Cardiac ventricle fibroblast (primary cell): Measurements from ENCODE around the gene TNFRSF12A. TPM values are rescaled to one million over a fixed set of nuclear protein-coding genes. Genes with fewer than 3 reads are reported as not detected.

Experiments
- total RNA-seq: library from RNA; depleted of rRNA; stranded (reverse); fragments of >200 nt; gene quantifications from 2 replicates; pipeline ENCODE4 v1.2.3, GENCODE V29; 2015

The TNFRSF12A gene, protein sequence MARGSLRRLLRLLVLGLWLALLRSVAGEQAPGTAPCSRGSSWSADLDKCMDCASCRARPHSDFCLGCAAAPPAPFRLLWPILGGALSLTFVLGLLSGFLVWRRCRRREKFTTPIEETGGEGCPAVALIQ
- total RNA-seq = 52.3 and 76.3 TPM in 2 replicates

DNA sequence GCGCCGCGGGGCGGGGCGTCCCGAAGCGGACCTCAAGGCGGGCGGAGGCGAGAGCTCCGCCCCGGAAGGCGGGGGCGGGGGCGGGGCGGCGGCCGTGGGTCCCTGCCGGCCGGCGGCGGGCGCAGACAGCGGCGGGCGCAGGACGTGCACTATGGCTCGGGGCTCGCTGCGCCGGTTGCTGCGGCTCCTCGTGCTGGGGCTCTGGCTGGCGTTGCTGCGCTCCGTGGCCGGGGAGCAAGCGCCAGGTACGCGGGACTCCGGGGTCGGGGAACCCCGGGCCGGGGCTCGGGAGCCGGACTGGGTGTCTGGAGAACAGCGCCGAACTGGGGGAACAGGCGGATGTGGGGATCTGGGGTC, at the start of gene TNFRSF12A:
TSS of gene TNFRSF12A (plus strand) at position 122 of the 357 bp plus-strand sequence. CDS start at position 152, 30 bp downstream.

DNA sequence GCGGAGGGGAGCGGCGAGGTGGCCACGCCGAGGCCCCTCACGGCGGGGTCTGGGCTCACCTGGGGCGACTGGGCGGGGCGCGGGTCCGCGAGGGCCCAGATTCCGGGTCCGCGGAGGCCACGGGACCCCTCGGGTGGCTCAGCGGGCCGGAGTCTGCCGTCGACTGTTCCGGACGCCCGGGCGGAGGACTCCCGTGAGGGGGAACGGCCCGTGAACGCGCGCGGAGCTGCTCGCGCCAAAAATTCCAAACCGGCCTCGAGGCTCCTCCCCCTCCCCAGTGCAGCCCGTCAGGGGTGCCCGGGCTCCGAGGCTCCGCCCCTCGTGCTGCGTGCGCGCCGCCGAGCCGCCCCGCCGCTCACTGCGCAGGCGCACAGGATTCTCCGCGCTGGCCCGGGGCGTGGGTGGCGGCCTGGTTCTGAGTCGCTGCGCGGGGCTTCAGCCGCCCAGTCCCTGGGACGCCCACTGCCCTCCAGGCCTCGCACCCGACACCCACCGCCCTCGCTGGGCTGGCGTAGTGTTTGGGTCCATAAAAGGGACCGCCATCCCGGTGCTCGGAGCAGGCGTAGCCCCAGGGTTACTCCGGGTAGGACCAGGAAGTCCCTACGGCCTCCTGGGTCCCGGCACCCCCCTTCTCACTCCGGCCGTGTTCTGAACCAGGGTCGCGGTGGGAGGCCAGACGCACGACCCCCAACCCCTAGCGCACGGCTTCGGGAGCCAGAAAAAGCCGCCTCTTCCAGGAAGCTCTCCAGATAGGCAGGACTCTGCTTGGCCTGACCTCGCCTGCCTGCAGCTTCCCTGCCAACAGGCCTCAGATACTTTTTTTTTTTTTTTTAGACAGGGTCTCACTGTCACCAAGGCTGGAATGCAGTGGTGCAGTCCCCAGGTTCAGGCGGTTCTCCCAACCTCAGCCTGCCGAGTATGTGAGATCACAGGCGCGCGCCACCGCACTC, 39.7 kb upstream of the TNFRSF12A start, which contains the start of gene PKMYT1:
TSS of gene PKMYT1 (minus strand) at position 220 of the 950 bp plus-strand sequence. CDS start 789 bp downstream, outside the sequence.

DNA sequence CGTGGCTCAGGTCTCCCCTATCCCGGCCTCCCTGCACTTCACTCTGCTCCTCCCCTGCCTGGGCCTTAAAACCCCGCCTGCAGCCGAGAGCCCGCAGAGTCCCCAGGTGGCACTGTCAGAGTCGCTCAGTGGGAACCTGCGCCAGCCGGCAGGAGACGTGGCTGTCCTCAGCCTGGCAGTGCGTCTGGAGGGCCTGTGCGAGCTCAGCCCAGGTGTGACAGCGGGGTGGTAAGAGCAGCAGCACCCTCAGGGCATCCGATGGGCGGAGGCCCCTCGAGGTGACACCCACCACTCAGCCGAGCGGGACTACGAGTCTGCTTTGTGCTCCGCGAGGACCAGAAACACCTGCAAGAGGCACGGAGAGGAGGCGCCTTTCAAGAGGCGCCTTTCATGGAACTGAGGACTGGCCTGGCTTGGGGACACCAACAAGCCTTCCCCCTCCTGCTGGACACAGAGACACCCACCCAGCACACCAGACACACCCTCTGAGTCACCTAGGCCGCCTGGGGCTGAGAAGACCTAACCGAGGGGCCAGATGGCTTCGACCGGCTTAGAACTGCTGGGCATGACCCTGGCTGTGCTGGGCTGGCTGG, 7.2 kb upstream of the TNFRSF12A start, which contains the start of gene CLDN9:
TSS of gene CLDN9 (plus strand) at position 96 of the 593 bp plus-strand sequence. CDS start at position 536, 440 bp downstream.

DNA sequence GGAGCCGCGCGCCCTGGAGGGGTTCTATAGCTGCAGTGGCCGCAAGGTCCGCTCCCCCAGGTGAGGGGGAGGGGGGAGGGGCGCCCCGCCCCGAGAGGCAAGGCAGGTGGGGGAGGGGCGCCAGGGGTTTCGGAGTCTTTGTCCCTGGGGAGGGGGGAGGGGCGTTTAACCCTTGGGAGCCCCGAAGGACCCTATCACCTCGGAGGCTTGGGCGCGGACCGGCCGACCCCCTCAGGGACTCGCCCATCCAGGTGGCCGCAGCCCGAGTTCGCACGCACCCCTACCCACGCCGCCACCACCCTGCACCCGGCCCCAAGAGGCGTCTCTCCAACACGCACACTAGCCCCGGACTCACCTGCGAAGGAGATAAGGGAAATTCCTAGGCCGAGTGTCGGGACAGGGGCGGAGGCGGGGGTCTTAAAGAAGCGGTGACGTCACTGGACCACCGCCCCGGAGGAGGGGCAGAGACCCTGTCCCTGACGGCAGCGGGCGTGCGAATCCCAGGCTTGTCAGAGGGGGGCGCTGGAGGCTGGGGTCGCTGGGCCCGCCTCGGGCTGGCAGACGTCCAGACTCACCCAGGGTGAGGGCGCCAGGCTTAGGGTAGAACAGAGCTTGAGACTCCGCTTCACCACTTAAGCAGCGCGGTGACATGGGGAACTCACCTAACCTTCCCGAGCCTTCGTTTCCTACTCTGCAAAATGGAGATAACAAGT, 2.2 kb upstream of the TNFRSF12A start, which contains the start of gene CLDN6:
TSS of gene CLDN6 (minus strand) at position 390 of the 713 bp plus-strand sequence. CDS start 2,162 bp downstream, outside the sequence.

DNA sequence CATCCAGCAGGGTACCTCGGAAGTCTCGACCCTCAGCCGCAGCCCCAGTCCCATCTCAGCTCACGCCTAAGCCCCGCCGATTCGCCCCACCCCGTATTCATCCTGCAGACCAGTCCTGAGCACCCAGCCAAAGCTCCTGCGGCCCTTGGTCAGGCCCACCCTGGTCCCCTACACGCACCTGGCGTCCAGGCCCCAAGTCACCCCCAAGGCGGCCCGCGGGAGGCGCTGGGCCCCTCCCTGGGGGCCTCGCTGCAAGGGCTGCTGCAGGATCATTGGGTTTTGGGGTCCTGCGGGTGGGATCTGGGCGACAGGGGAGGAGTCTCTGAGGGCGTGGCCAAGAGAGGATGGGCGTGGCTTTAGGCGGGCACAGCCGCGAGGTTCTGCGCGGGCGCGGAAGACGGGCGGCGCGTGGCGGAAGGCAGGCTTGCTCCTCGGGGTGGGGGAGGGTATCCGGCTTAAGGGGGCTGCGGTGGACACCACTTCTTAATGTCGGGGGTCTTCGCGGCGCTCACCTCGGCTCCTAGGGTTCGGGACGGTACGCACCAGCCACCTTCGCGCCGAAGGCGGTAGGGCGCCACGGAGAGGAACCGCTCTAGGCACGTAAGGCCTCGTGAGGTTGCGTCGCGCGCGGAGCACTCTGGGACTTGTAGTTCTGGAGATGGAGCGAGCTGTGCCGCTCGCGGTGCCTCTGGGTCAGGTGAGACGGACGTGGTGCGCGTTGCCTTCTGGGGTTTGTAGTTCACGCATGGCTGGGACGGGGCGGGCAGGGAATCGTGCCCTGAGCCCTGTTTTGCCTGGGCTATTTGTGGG, 3.7 kb downstream of the TNFRSF12A start, which contains the start of the genes HCFC1R1 and THOC6:
TSS of gene HCFC1R1 (minus strand) at position 274 of the 810 bp plus-strand sequence. CDS start at position 273, 1 bp downstream.
TSS of gene THOC6 (plus strand) at position 367 of the 810 bp plus-strand sequence. CDS start at position 659, 292 bp downstream.

DNA sequence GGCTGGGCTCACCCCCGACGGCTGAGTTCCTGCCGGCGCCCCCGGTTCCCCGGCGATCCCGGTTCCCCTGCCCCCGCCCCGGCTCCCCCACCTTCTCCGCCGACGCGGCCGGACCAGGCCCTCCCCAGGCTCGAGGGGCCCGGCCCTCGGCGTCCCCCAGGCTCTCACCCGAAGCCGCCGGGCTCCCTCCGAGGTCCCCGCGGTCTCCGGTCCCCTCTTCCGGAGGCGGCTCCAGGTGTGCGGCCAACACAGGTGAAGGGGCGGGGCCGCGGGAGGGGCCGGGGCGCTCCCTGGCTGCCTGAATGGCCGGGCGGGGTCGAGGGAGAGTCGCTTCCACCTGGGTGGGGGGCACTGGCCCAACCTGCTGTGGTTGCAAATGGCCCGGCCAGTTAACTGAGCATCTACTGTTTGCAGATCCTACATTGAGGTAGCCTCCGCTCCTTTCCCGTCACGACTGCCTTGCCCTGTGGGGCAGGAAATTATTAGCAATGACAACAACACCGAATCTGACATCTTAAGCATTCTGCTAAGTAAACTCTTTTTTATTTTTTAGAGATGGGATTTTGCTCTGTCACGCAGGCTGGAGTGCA, 16.7 kb downstream of the TNFRSF12A start, which contains the start of gene BICDL2:
TSS of gene BICDL2 (minus strand) at position 219 of the 590 bp plus-strand sequence. CDS start 1,448 bp downstream, outside the sequence.

DNA sequence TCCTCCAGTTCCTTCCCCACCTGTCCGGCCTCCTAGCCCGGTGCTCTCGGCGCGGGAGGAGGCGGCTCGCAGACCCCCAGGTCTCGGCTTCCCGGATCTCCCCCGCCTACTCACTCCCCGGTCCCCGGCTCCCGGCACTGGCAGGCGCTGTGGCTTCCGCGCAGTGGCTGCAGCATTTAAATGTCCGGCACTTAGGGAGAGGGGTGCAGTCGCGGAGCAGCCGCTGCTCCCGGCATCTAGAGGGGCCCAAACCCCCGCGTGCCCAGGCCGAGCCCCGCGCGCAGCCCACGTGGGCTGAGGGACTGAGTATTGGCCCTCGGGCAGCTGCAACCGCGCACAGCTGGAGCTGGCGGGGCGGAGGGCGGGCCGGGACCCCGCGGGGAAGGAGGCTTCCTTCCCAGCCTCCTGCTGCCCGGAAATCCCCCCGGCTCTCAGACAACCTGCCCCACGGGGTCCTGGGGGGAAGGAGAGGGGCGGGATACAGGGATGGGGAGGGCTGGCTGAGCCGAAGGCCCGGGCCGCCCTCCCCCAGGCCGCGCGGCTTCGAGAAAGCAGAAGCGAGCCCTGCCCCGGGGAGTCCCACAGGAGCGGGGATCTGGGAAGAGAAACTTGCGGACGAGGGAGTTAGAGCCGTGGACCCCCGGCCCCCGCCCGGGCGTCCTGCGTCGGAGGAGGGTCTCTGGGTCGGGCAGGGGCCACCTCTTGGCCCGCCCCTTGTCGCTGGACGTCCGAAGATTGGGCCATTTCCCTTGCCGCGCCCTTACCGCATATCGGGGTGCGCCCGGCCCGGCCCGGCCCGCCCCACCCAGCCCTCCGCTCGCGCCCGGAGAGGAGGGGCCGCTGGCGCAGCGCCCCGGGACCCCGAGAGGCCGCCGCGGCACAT, 25.8 kb downstream of the TNFRSF12A start, which contains the start of gene MMP25:
TSS of gene MMP25 (plus strand) at position 804 of the 883 bp plus-strand sequence. CDS start 357 bp downstream, outside the sequence.

DNA sequence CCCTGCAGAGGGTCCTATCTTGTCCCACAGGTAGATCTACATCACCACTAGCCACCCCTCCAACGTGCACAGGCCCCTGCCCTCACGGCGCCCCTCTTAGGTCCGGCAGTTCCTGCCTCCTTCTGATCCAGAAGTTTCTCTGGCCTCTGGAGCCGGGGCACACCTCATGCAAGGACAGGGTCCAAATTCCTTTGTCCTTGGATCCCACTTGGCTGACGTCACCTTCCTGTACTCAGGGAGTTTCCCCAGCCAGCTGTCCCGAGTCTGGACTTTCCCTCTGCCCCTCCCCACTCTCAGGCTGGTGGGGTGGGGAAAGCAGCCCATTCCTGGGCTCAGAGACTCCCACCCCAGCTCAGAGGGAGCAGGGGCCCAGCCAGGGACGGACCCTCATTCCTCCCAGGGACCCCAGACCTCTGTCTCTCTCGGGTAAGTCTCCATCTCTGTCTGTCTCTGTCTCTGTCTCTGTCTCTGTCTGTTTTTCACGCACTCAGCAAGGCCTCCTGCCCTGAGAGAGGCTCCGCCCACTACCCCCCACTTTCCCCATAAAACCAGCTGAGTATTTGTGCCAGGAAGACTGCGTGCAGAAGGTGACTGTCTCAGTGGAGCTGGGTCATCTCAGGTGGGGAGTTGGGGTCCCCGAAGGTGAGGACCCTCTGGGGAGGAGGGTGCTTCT, 45.0 kb downstream of the TNFRSF12A start, which contains the start of gene IL32:
TSS of gene IL32 (plus strand) at position 572 of the 673 bp plus-strand sequence. CDS start 172 bp downstream, outside the sequence.

Other genes starting within 250 kb of the TNFRSF12A start
- gene ELOB, start 243.1 kb upstream of the TNFRSF12A start, total RNA-seq = 671 and 1,192 TPM in 2 replicates
- not detected in 2 replicates for gene PRSS33, start 232.8 kb upstream of the TNFRSF12A start, total RNA-seq
- gene PRSS41, start 221.9 kb upstream of the TNFRSF12A start, total RNA-seq = not detected in 2 replicates
- gene PRSS21, start 203.1 kb upstream of the TNFRSF12A start, total RNA-seq = 1.00 TPM in 1 of 2 replicates, not detected in the other
- 0.25 and 0.78 TPM in 2 replicates for gene ZG16B, start 190.1 kb upstream of the TNFRSF12A start, total RNA-seq
- not detected in 2 replicates for gene PRSS22, start 162.2 kb upstream of the TNFRSF12A start, total RNA-seq
- gene FLYWCH2, start 137.2 kb upstream of the TNFRSF12A start, total RNA-seq = 83.2 and 90.0 TPM in 2 replicates
- gene FLYWCH1, start 108.4 kb upstream of the TNFRSF12A start, total RNA-seq = 32.0 and 41.6 TPM in 2 replicates
- gene KREMEN2, start 56.1 kb upstream of the TNFRSF12A start, total RNA-seq = not detected in 2 replicates
- 1.4 and 2.0 TPM in 2 replicates for gene PAQR4, start 51.0 kb upstream of the TNFRSF12A start, total RNA-seq
- gene PKMYT1, start 39.9 kb upstream of the TNFRSF12A start, total RNA-seq = 1.1 and 2.5 TPM in 2 replicates
- gene CLDN9, start 7.4 kb upstream of the TNFRSF12A start, total RNA-seq = not detected in 2 replicates
- gene CLDN6, start 2.2 kb upstream of the TNFRSF12A start, total RNA-seq = not detected in 2 replicates
- 21.2 and 25.1 TPM in 2 replicates for gene HCFC1R1, start 3.6 kb downstream of the TNFRSF12A start, total RNA-seq
- gene THOC6, start 3.7 kb downstream of the TNFRSF12A start, total RNA-seq = 17.3 and 20.0 TPM in 2 replicates
- 0.15 and 0.25 TPM in 2 replicates for gene BICDL2, start 16.6 kb downstream of the TNFRSF12A start, total RNA-seq
- gene MMP25, start 26.2 kb downstream of the TNFRSF12A start, total RNA-seq = not detected in 2 replicates
- gene IL32, start 45.3 kb downstream of the TNFRSF12A start, total RNA-seq = 20.7 and 26.7 TPM in 2 replicates
- not detected in 2 replicates for gene ZSCAN10, start 78.9 kb downstream of the TNFRSF12A start, total RNA-seq
- gene ZNF205, start 92.2 kb downstream of the TNFRSF12A start, total RNA-seq = 11.3 and 11.6 TPM in 2 replicates
- gene ZNF213, start 114.7 kb downstream of the TNFRSF12A start, total RNA-seq = 7.8 and 11.2 TPM in 2 replicates
- gene OR1F1, start 167.8 kb downstream of the TNFRSF12A start, total RNA-seq = not detected in 2 replicates
- gene ZNF200, start 214.8 kb downstream of the TNFRSF12A start, total RNA-seq = 5.2 and 8.3 TPM in 2 replicates
- 0.15 TPM in 1 of 2 replicates, not detected in the other for gene MEFV, start 236.3 kb downstream of the TNFRSF12A start, total RNA-seq